Measurements from ENCODE around the gene COLGALT1.

Gene COLGALT1

DNA sequence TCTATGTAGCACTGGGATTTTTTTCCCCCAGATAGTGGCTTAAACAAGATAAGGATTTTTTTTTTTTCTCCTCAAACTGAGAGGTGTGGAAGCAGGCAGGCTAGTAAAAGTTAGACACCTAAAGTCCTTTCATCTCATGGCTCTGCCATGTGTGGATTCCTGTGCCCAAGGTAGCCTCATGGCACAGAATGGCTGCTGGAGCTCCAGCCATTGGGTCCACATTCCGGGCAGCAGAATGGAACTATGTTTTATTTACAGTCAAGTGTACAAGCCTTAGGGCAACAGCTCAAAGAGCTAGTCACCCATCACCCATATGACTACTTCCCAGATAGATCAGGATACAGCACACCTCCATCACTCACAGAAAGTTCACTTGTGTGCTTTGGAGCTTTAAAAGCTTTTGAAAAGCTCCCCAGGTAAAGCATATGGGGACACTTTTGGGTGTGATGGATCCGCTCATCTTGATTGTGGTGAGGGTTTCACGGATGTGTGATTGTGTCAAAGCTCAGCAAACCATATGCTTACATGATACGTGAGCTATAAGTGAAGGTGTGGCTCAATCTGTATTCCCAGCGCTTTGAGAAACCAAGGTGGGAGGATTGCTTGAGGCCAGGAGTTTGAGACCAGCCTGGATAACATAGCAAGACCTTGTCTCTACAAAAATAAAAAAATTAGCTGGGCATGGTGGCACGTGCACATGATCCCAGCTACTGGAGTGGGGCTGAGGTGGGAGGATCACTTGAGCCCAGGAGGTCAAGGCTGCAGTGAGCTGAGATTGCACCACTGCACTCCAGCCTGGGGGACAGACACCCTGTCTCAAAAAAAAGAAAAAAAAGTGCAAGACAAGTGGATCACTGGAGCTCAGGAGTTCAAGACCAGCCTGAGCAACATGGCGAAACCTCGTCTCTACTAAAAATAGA is 25.9 kb upstream of the COLGALT1 start:
- Histone ChIP-seq H3K79me2 (ENCODE audit: control insufficient read depth, low read length) (peaks cover 77% of the 10 kb centered on the region), H3K4me2 (ENCODE audit: low read length) (peak overlapping the region; percentile 99), H3K9me3 (ENCODE audit: control insufficient read depth, insufficient read depth, low read length) (no peaks in the 10 kb centered on the region), H3K36me3 (ENCODE audit: control insufficient read depth, low read length) (peaks cover 59% of the 10 kb centered on the region), H3K27ac (ENCODE audit: low read depth, low read length) (peak overlapping the region; percentile 94), H3K9me2 (replicated peaks; ENCODE audit: control insufficient read depth, low read length) (no peaks in the 10 kb centered on the region), H4K20me1 (ENCODE audit: control insufficient read depth, insufficient read depth, low read depth, low read length) (no peaks in the 10 kb centered on the region; the same call in 1 of the 2 replicates), H3K4me1 (ENCODE audit: control insufficient read depth, low read length) (peaks cover 61% of the 10 kb centered on the region), H3K27me3 (ENCODE audit: control insufficient read depth, low read length) (no peaks in the 10 kb centered on the region), H3K4me3 (ENCODE audit: low read length) (peak overlapping the region; percentile 93), H3F3A (ENCODE audit: control insufficient read depth, insufficient read depth) (peaks cover 8% of the 10 kb centered on the region)
- TF ChIP-seq EZH2phosphoT487 (IDR thresholded peaks at IDR 0.05; ENCODE audit: borderline replicate concordance, low read length) (no peak), CTCF (IDR thresholded peaks at IDR 0.05; ENCODE audit: low read depth, low read length, poor library complexity, severe bottlenecking) (no peak)

DNA sequence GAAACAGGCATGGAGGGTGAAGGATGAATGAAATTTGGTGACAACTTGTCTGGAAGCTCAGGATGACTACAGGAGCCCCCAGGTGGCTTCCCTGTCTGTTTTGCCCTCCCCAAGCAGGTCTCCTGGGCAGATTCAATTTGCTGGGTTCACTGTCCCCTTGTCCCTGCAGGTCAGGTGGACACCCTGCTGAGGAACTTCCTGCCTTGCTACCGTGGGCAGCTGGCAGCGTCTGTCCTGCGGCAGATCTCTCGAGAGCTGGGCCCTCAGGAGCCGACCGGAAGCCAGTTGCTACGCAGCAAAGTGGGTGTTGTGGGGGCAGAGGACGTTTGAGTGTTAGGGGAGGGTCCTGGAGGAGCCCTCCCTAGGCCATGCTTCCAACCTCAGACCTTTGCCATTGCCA is 24.9 kb upstream of the COLGALT1 start:
- Histone ChIP-seq H3F3A (ENCODE audit: control insufficient read depth, insufficient read depth) (peaks cover 15% of the 10 kb centered on the region), H3K36me3 (ENCODE audit: control insufficient read depth, low read length) (peaks cover 63% of the 10 kb centered on the region), H3K9me2 (replicated peaks; ENCODE audit: control insufficient read depth, low read length) (no peaks in the 10 kb centered on the region), H3K4me1 (ENCODE audit: control insufficient read depth, low read length) (peaks cover 51% of the 10 kb centered on the region), H4K20me1 (ENCODE audit: control insufficient read depth, insufficient read depth, low read depth, low read length) (no peaks in the 10 kb centered on the region; the same call in 1 of the 2 replicates), H3K27ac (ENCODE audit: low read depth, low read length) (no peak overlapping the region), H3K27me3 (ENCODE audit: control insufficient read depth, low read length) (no peaks in the 10 kb centered on the region), H3K79me2 (ENCODE audit: control insufficient read depth, low read length) (peaks cover 66% of the 10 kb centered on the region), H3K9me3 (ENCODE audit: control insufficient read depth, insufficient read depth, low read length) (no peaks in the 10 kb centered on the region), H3K4me3 (ENCODE audit: low read length) (no peak overlapping the region), H3K4me2 (ENCODE audit: low read length) (peak overlapping the region; percentile 11; the same call in 1 of the 2 replicates)
- TF ChIP-seq CTCF (IDR thresholded peaks at IDR 0.05; ENCODE audit: low read depth, low read length, poor library complexity, severe bottlenecking) (no peak), EZH2phosphoT487 (IDR thresholded peaks at IDR 0.05; ENCODE audit: borderline replicate concordance, low read length) (no peak)

DNA sequence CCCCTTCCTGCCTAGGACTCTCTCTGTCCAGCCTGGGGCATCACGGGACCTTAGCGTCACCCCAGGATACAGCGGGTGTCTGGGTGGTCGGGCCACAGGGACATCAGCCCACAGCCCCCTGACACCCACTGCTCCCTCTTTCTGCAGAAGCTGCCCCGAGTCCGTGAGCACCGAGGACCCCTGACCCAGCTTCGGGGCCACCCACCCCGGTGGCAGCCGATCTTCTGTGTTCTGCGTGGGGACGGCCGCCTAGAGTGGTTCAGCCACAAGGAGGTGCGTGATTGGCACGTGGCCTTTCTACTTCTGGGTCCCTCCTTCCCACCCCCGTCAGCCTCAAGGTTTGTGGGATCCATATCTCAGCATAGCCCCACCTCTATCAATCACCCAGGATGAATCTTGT is 23.3 kb upstream of the COLGALT1 start:
- Histone ChIP-seq H3K4me1 (ENCODE audit: control insufficient read depth, low read length) (peaks cover 39% of the 10 kb centered on the region), H3K9me3 (ENCODE audit: control insufficient read depth, insufficient read depth, low read length) (no peaks in the 10 kb centered on the region), H3K79me2 (ENCODE audit: control insufficient read depth, low read length) (peaks cover 51% of the 10 kb centered on the region), H3F3A (ENCODE audit: control insufficient read depth, insufficient read depth) (peaks cover 19% of the 10 kb centered on the region), H3K27ac (ENCODE audit: low read depth, low read length) (no peak overlapping the region), H3K4me3 (ENCODE audit: low read length) (no peak overlapping the region), H3K36me3 (ENCODE audit: control insufficient read depth, low read length) (peaks cover 69% of the 10 kb centered on the region), H3K4me2 (ENCODE audit: low read length) (no peak overlapping the region), H3K27me3 (ENCODE audit: control insufficient read depth, low read length) (no peaks in the 10 kb centered on the region), H3K9me2 (replicated peaks; ENCODE audit: control insufficient read depth, low read length) (no peaks in the 10 kb centered on the region), H4K20me1 (ENCODE audit: control insufficient read depth, insufficient read depth, low read depth, low read length) (no peaks in the 10 kb centered on the region; the same call in 1 of the 2 replicates)
- TF ChIP-seq EZH2phosphoT487 (IDR thresholded peaks at IDR 0.05; ENCODE audit: borderline replicate concordance, low read length) (no peak), CTCF (IDR thresholded peaks at IDR 0.05; ENCODE audit: low read depth, low read length, poor library complexity, severe bottlenecking) (no peak)
